Stomach (tissue), 9 donors: ENCODE measurements around the gene ROBO2. TPM values are rescaled to one million over a fixed set of nuclear protein-coding genes. Genes with fewer than 3 reads are reported as not detected.

Source experiments
- DNase-seq, 2 donors: peaks; one replicate each; pipeline versions ENCODE4 v3.0.0 to v3.0.0-alpha.2; 2013 to 2019
- H3K27ac ChIP-seq, 5 donors: fragments of 200-600 bp in 4 of 5; sonication (generic) in 4 of 5; one replicate each; pipeline ENCODE4 v1.5.1; 2013 to 2019; ENCODE audit warnings: mild to moderate bottlenecking in 1 of 5, moderate library complexity in 1 of 5
- H3K27me3 ChIP-seq, 3 donors: fragments of 200-600 bp; sonication (generic); one replicate each; pipeline ENCODE4 v1.5.1; 2017 to 2019; ENCODE audit warnings: mixed run types in 1 of 3
- H3K36me3 ChIP-seq, 4 donors: fragments of 200-600 bp; sonication (generic); 1 replicate in 3 of 4; 2 replicates in 1 of 4; pipeline ENCODE4 v1.5.1; 2016 to 2019
- H3K4me1 ChIP-seq, 4 donors: fragments of 200-600 bp; sonication (generic); one replicate each; pipeline ENCODE4 v1.5.1; 2016 to 2019
- H3K4me3 ChIP-seq, 4 donors: fragments of 200-600 bp; sonication (generic) in 3 of 4; one replicate each; pipeline ENCODE4 v1.5.1; 2016 to 2019; ENCODE audit warnings: mild to moderate bottlenecking in 1 of 4
- H3K9me3 ChIP-seq, 4 donors: fragments of 200-600 bp; sonication (generic); one replicate each; pipeline ENCODE4 v1.5.1; 2016 to 2019
- CTCF ChIP-seq, 7 experiments: fragments of 450-650 bp in 4 of 7; fragments of 200-600 bp in 3 of 7; sonication (generic) in 3 of 7; IDR thresholded peaks; one replicate each; pipeline ENCODE4 v1.5.1; 2016 to 2019; ENCODE audit warnings: antibody characterized with exemption in 7 of 7, control low read depth in 2 of 7, mild to moderate bottlenecking in 1 of 7
- EP300 ChIP-seq: sonication (generic); formaldehyde crosslinking; IDR thresholded peaks from one replicate; pipeline ENCODE4 v1.6.1; 2017; ENCODE audit warnings: antibody characterized with exemption
- POLR2A ChIP-seq, 4 donors: fragments of 450-650 bp; IDR thresholded peaks; one replicate each; pipeline ENCODE4 v1.6.1; 2016; ENCODE audit warnings: antibody characterized with exemption in 4 of 4, control low read depth in 2 of 4, mild to moderate bottlenecking in 1 of 4, moderate library complexity in 1 of 4
- POLR2AphosphoS5 ChIP-seq, 3 donors: sonication (generic); formaldehyde crosslinking; IDR thresholded peaks; one replicate each; pipeline ENCODE4 v1.6.1; 2016; ENCODE audit warnings: antibody characterized with exemption in 3 of 3
- WGBS, 5 donors: extraction: QIAGEN DNeasy Blood & Tissue Kit in 3 of 5; methylation state at CpG; one replicate each; pipeline versions ENCODE4 v1.1.5 to v1.1.7; 2013 to 2018; 5-methylcytosine and 5-hydroxymethylcytosine counted together
- intact Hi-C: fragments of 100-400 bp; cut with DNase I; formaldehyde crosslinking; loops from one replicate; pipeline ENCODE4 v1.15.1; 2023; ENCODE audit warnings: low total_unique reads
- polyA plus RNA-seq, 3 donors: library from polyadenylated mRNA; stranded (reverse); fragments of 200-250 nt; gene quantifications; one replicate each; pipeline ENCODE4 v1.2.3, GENCODE V29; 2013
- total RNA-seq, 5 donors: library from RNA; depleted of rRNA; stranded (reverse); fragments of >200 nt; gene quantifications; one replicate each; pipeline versions ENCODE4 v1.1.0 to v1.2.3, GENCODE V29; 2014 to 2016
- donor health status: healthy with polysubstance abuse.
- donor health status: Bipolar disorder and iron deficiency.
- donor health status: healthy.

ROBO2 gene
- total and polyA plus RNA-seq, 8 donors, result 0.25 to 11.4 (median 0.45) TPM; not detected in 2

GRCh38 chr3:77539677-77540076 is 499.8 kb downstream of the ROBO2 start:
- TF ChIP-seq EP300, result no peak
- no peak for TF ChIP-seq POLR2A (IDR thresholded peaks at IDR 0.05)
- no peak overlapping the region for H3K4me3 ChIP-seq
- H3K27me3 ChIP-seq, result no peaks in the 10 kb centered on the region
- no peak for DNase-seq
- no peaks in the 10 kb centered on the region for H3K36me3 ChIP-seq
- intact Hi-C loops, result no loop called here
- no peak overlapping the region for H3K27ac ChIP-seq
- WGBS, 5 donors, result 34 to 65% (median 56%) methylated on average over 2 of the region's 2 CpGs
- H3K4me1 ChIP-seq, result no peaks in the 10 kb centered on the region
- H3K9me3 ChIP-seq, result no peaks in the 10 kb centered on the region

GRCh38 chr3:77541203-77541922 is 501.5 kb downstream of the ROBO2 start:
- H3K27me3 ChIP-seq, result no peaks in the 10 kb centered on the region
- TF ChIP-seq CTCF (IDR thresholded peaks at IDR 0.05) (no peak), POLR2AphosphoS5 (IDR thresholded peaks at IDR 0.05) (no peak), EP300 (no peak), POLR2A (IDR thresholded peaks at IDR 0.05) (no peak)
- intact Hi-C loops, result no loop called here
- H3K27ac ChIP-seq, result no peak overlapping the region
- H3K4me1 ChIP-seq, result no peaks in the 10 kb centered on the region
- DNase-seq, result peak in 1 of 2 donors; percentile 20
- H3K9me3 ChIP-seq, result no peaks in the 10 kb centered on the region
- H3K36me3 ChIP-seq, result no peaks in the 10 kb centered on the region
- H3K4me3 ChIP-seq, result no peak overlapping the region
- WGBS, 5 donors, result 65 to 73% (median 68%) methylated on average over 4 of the region's 4 CpGs

- DNase-seq, result no peak
Measured at GRCh38 chr3:77546246-77546645, 506.3 kb downstream of the ROBO2 start.

GRCh38 chr3:77549034-77549433 is 509.1 kb downstream of the ROBO2 start:
- intact Hi-C loops, result no loop called here
- WGBS, 5 donors, result 79 to 86% (median 83%) methylated on average over 5 of the region's 5 CpGs
- H3K27ac ChIP-seq, result no peak overlapping the region
- peaks cover 0 to 5% (median 0%) of the 10 kb centered on the region in 4 donors for H3K4me1 ChIP-seq
- no peak for DNase-seq
- TF ChIP-seq POLR2AphosphoS5 (IDR thresholded peaks at IDR 0.05) (no peak), POLR2A (IDR thresholded peaks at IDR 0.05) (no peak), CTCF (IDR thresholded peaks at IDR 0.05) (no peak), EP300 (no peak)
- no peaks in the 10 kb centered on the region for H3K9me3 ChIP-seq
- no peaks in the 10 kb centered on the region for H3K27me3 ChIP-seq
- no peaks in the 10 kb centered on the region for H3K36me3 ChIP-seq
- no peak overlapping the region for H3K4me3 ChIP-seq

More at GRCh38 chr3:77546246-77546645, 506.3 kb downstream of the ROBO2 start:
- H3K27me3 ChIP-seq, result no peaks in the 10 kb centered on the region
- WGBS, 5 donors, result 53 to 67% (median 62%) methylated on average over 3 of the region's 3 CpGs
- no peak for TF ChIP-seq EP300
- TF ChIP-seq POLR2AphosphoS5 (IDR thresholded peaks at IDR 0.05), result no peak
- no peak for TF ChIP-seq CTCF (IDR thresholded peaks at IDR 0.05)
- TF ChIP-seq POLR2A (IDR thresholded peaks at IDR 0.05), result no peak
- no peak overlapping the region for H3K27ac ChIP-seq
- intact Hi-C loops, result no loop called here
- no peak overlapping the region for H3K4me3 ChIP-seq
- H3K36me3 ChIP-seq, result no peaks in the 10 kb centered on the region
- no peaks in the 10 kb centered on the region for H3K9me3 ChIP-seq
- H3K4me1 ChIP-seq, result no peaks in the 10 kb centered on the region

GRCh38 chr3:77553240-77553639 is 513.3 kb downstream of the ROBO2 start:
- WGBS, 5 donors, result 24 to 70% (median 47%) methylated on average over 1 of the region's 1 CpG
- DNase-seq, result peak in 1 of 2 donors; percentile 10
- H3K9me3 ChIP-seq, result no peaks in the 10 kb centered on the region
- H3K4me1 ChIP-seq, result peaks cover 0 to 5% (median 0%) of the 10 kb centered on the region in 4 donors
- TF ChIP-seq EP300 (no peak), CTCF (IDR thresholded peaks at IDR 0.05) (no peak), POLR2A (IDR thresholded peaks at IDR 0.05) (no peak), POLR2AphosphoS5 (IDR thresholded peaks at IDR 0.05) (no peak)
- H3K36me3 ChIP-seq, result no peaks in the 10 kb centered on the region
- H3K27ac ChIP-seq, result no peak overlapping the region
- no peaks in the 10 kb centered on the region for H3K27me3 ChIP-seq
- intact Hi-C loops, result no loop called here
- H3K4me3 ChIP-seq, result no peak overlapping the region
